ENCODE results near the gene NRIP1.

Gene NRIP1

GRCh38 chr21:14975136-14975919, 89.5 kb downstream of the NRIP1 start:
- H3K36me3 ChIP-seq (ENCODE audit: control insufficient read depth in 4 of 4, insufficient read depth in 4 of 4, low read length in 3 of 4): peaks cover 0 to 34% (median 15%) of the 10 kb centered on the region in 4 experiments
- H3K27me3 ChIP-seq (replicated peaks in 2 of 5; ENCODE audit: control insufficient read depth in 4 of 5, insufficient read depth in 5 of 5, low read length in 4 of 5): no peaks in the 10 kb centered on the region
- H3K4me1 ChIP-seq (ENCODE audit: control extremely low read depth in 1 of 4, control insufficient read depth in 4 of 4, insufficient read depth in 4 of 4, low read length in 3 of 4): peaks cover 0 to 27% (median 5%) of the 10 kb centered on the region in 4 experiments
- CTCF ChIA-PET: interaction anchor here (1.3 kb wide), 1 partner anchor 578 kb away, joined by 5 read pairs; no protein-coding TSS in a partner anchor
- 100% methylated on average over 2 of the region's 6 CpGs for WGBS (ENCODE audit: insufficient coverage)
- POLR2A ChIA-PET: interaction anchor here (0.7 kb wide), 1 partner anchor 224 kb away, joined by 3 read pairs; no protein-coding TSS in a partner anchor
- peaks cover 0 to 3% (median 0%) of the 10 kb centered on the region in 5 experiments for H3K9me3 ChIP-seq (ENCODE audit: control extremely low read depth in 1 of 5, control insufficient read depth in 4 of 5, insufficient read depth in 2 of 5, low read depth in 1 of 5, low read length in 4 of 5)
- H3K4me3 ChIP-seq (ENCODE audit: control insufficient read depth in 1 of 7, extremely low read depth in 1 of 7, insufficient read depth in 4 of 7, low read depth in 2 of 7, low read length in 6 of 7): no peak overlapping the region
- H3K27ac ChIP-seq (ENCODE audit: insufficient read depth in 1 of 2, low read depth in 1 of 2, low read length in 2 of 2, poor library complexity in 1 of 2, severe bottlenecking in 2 of 2): peak overlapping the region in 1 of 2 experiments; percentile 19
- DNase-seq: peak in 1 of 3 donors; percentile 37

GRCh38 chr21:14972678-14973077, 92.1 kb downstream of the NRIP1 start:
- ChIA-PET POLR2A (no interaction called here), CTCF (interaction anchor here (1.3 kb wide), 1 partner anchor 15 kb away, joined by 3 read pairs; no protein-coding TSS in a partner anchor)
- no peak for DNase-seq
- Histone ChIP-seq H3K4me1 (ENCODE audit: control extremely low read depth in 1 of 4, control insufficient read depth in 4 of 4, insufficient read depth in 4 of 4, low read length in 3 of 4) (peaks cover 0 to 13% (median 3%) of the 10 kb centered on the region in 4 experiments), H3K27me3 (replicated peaks in 2 of 5; ENCODE audit: control insufficient read depth in 4 of 5, insufficient read depth in 5 of 5, low read length in 4 of 5) (no peaks in the 10 kb centered on the region), H3K27ac (ENCODE audit: insufficient read depth in 1 of 2, low read depth in 1 of 2, low read length in 2 of 2, poor library complexity in 1 of 2, severe bottlenecking in 2 of 2) (no peak overlapping the region), H3K36me3 (ENCODE audit: control insufficient read depth in 4 of 4, insufficient read depth in 4 of 4, low read length in 3 of 4) (peaks cover 6 to 32% (median 13%) of the 10 kb centered on the region in 4 experiments), H3K9me3 (ENCODE audit: control extremely low read depth in 1 of 5, control insufficient read depth in 4 of 5, insufficient read depth in 2 of 5, low read depth in 1 of 5, low read length in 4 of 5) (no peaks in the 10 kb centered on the region), H3K4me3 (ENCODE audit: control insufficient read depth in 1 of 7, extremely low read depth in 1 of 7, insufficient read depth in 4 of 7, low read depth in 2 of 7, low read length in 6 of 7) (no peak overlapping the region)
- 100% methylated on average over 6 of the region's 6 CpGs for WGBS (ENCODE audit: insufficient coverage)

GRCh38 chr21:14968821-14969220, 96.0 kb downstream of the NRIP1 start:
- Histone ChIP-seq H3K9me3 (ENCODE audit: control extremely low read depth in 1 of 5, control insufficient read depth in 4 of 5, insufficient read depth in 2 of 5, low read depth in 1 of 5, low read length in 4 of 5) (no peaks in the 10 kb centered on the region), H3K36me3 (ENCODE audit: control insufficient read depth in 4 of 4, insufficient read depth in 4 of 4, low read length in 3 of 4) (peaks cover 22 to 49% (median 35%) of the 10 kb centered on the region in 4 experiments), H3K27me3 (replicated peaks in 2 of 5; ENCODE audit: control insufficient read depth in 4 of 5, insufficient read depth in 5 of 5, low read length in 4 of 5) (no peaks in the 10 kb centered on the region), H3K4me1 (ENCODE audit: control extremely low read depth in 1 of 4, control insufficient read depth in 4 of 4, insufficient read depth in 4 of 4, low read length in 3 of 4) (peaks cover 0 to 5% (median under 1%) of the 10 kb centered on the region in 4 experiments), H3K27ac (ENCODE audit: insufficient read depth in 1 of 2, low read depth in 1 of 2, low read length in 2 of 2, poor library complexity in 1 of 2, severe bottlenecking in 2 of 2) (no peak overlapping the region), H3K4me3 (ENCODE audit: control insufficient read depth in 1 of 7, extremely low read depth in 1 of 7, insufficient read depth in 4 of 7, low read depth in 2 of 7, low read length in 6 of 7) (no peak overlapping the region)
- ChIA-PET POLR2A (no interaction called here), CTCF (interaction anchor here (0.8 to 1.4 kb wide), 3 partner anchors 10 to 512 kb away, joined by 3 read pairs; no protein-coding TSS in a partner anchor)
- DNase-seq: peak in 1 of 3 donors; percentile 3
- no CpG with 5 or more reads among the region's 1 CpG for WGBS (ENCODE audit: insufficient coverage)

- 92% methylated on average over 4 of the region's 5 CpGs for WGBS (ENCODE audit: insufficient coverage)
- Histone ChIP-seq H3K9me3 (ENCODE audit: control extremely low read depth in 1 of 5, control insufficient read depth in 4 of 5, insufficient read depth in 2 of 5, low read depth in 1 of 5, low read length in 4 of 5) (no peaks in the 10 kb centered on the region), H3K36me3 (ENCODE audit: control insufficient read depth in 4 of 4, insufficient read depth in 4 of 4, low read length in 3 of 4) (peaks cover 25 to 55% (median 40%) of the 10 kb centered on the region in 4 experiments), H3K27me3 (replicated peaks in 2 of 5; ENCODE audit: control insufficient read depth in 4 of 5, insufficient read depth in 5 of 5, low read length in 4 of 5) (no peaks in the 10 kb centered on the region), H3K4me3 (ENCODE audit: control insufficient read depth in 1 of 7, extremely low read depth in 1 of 7, insufficient read depth in 4 of 7, low read depth in 2 of 7, low read length in 6 of 7) (no peak overlapping the region), H3K4me1 (ENCODE audit: control extremely low read depth in 1 of 4, control insufficient read depth in 4 of 4, insufficient read depth in 4 of 4, low read length in 3 of 4) (peaks cover 0 to 5% (median under 1%) of the 10 kb centered on the region in 4 experiments), H3K27ac (ENCODE audit: insufficient read depth in 1 of 2, low read depth in 1 of 2, low read length in 2 of 2, poor library complexity in 1 of 2, severe bottlenecking in 2 of 2) (no peak overlapping the region)
- DNase-seq: peak in 1 of 3 donors; percentile 5
- POLR2A ChIA-PET: no interaction called here
- CTCF ChIA-PET: interaction anchor here (1.3 to 1.4 kb wide), 2 partner anchors 11 to 625 kb away, joined by 3 to 4 read pairs; no protein-coding TSS in a partner anchor
Observed at GRCh38 chr21:14968029-14968428, 96.8 kb downstream of the NRIP1 start.

- Histone ChIP-seq H3K27ac (ENCODE audit: insufficient read depth in 1 of 2, low read depth in 1 of 2, low read length in 2 of 2, poor library complexity in 1 of 2, severe bottlenecking in 2 of 2) (no peak overlapping the region), H3K9me3 (ENCODE audit: control extremely low read depth in 1 of 5, control insufficient read depth in 4 of 5, insufficient read depth in 2 of 5, low read depth in 1 of 5, low read length in 4 of 5) (no peaks in the 10 kb centered on the region), H3K4me1 (ENCODE audit: control extremely low read depth in 1 of 4, control insufficient read depth in 4 of 4, insufficient read depth in 4 of 4, low read length in 3 of 4) (peaks cover 0 to 5% (median under 1%) of the 10 kb centered on the region in 4 experiments), H3K27me3 (replicated peaks in 2 of 5; ENCODE audit: control insufficient read depth in 4 of 5, insufficient read depth in 5 of 5, low read length in 4 of 5) (no peaks in the 10 kb centered on the region), H3K4me3 (ENCODE audit: control insufficient read depth in 1 of 7, extremely low read depth in 1 of 7, insufficient read depth in 4 of 7, low read depth in 2 of 7, low read length in 6 of 7) (no peak overlapping the region), H3K36me3 (ENCODE audit: control insufficient read depth in 4 of 4, insufficient read depth in 4 of 4, low read length in 3 of 4) (peaks cover 25 to 61% (median 40%) of the 10 kb centered on the region in 4 experiments)
- DNase-seq: peak in 1 of 3 donors; percentile 1
- CTCF ChIA-PET: no interaction called here
- POLR2A ChIA-PET: no interaction called here
- WGBS (ENCODE audit: insufficient coverage): 100% methylated on average over 1 of the region's 6 CpGs
Observed at GRCh38 chr21:14964621-14965020, 100.2 kb downstream of the NRIP1 start.

- peak in 2 of 3 donors; percentile 3 to 8 for DNase-seq
- no peaks in the 10 kb centered on the region for H3K9me3 ChIP-seq (ENCODE audit: control extremely low read depth in 1 of 5, control insufficient read depth in 4 of 5, insufficient read depth in 2 of 5, low read depth in 1 of 5, low read length in 4 of 5)
- H3K36me3 ChIP-seq (ENCODE audit: control insufficient read depth in 4 of 4, insufficient read depth in 4 of 4, low read length in 3 of 4): peaks cover 15 to 44% (median 27%) of the 10 kb centered on the region in 4 experiments
- no peak overlapping the region for H3K4me3 ChIP-seq (ENCODE audit: control insufficient read depth in 1 of 7, extremely low read depth in 1 of 7, insufficient read depth in 4 of 7, low read depth in 2 of 7, low read length in 6 of 7)
- no peaks in the 10 kb centered on the region for H3K27me3 ChIP-seq (replicated peaks in 2 of 5; ENCODE audit: control insufficient read depth in 4 of 5, insufficient read depth in 5 of 5, low read length in 4 of 5)
- WGBS (ENCODE audit: insufficient coverage): 100% methylated on average over 2 of the region's 3 CpGs
- H3K27ac ChIP-seq (ENCODE audit: insufficient read depth in 1 of 2, low read depth in 1 of 2, low read length in 2 of 2, poor library complexity in 1 of 2, severe bottlenecking in 2 of 2): no peak overlapping the region
- POLR2A ChIA-PET: interaction anchor here (0.6 to 1.0 kb wide), 2 partner anchors 11 to 670 kb away, joined by 3 to 4 read pairs; no protein-coding TSS in a partner anchor
- H3K4me1 ChIP-seq (ENCODE audit: control extremely low read depth in 1 of 4, control insufficient read depth in 4 of 4, insufficient read depth in 4 of 4, low read length in 3 of 4): peaks cover 0 to 5% (median under 1%) of the 10 kb centered on the region in 4 experiments
- CTCF ChIA-PET: interaction anchor here (0.6 to 1.2 kb wide), 3 partner anchors 8 to 98 kb away, joined by 3 read pairs; no protein-coding TSS in a partner anchor
Observed at GRCh38 chr21:14962217-14962616, 102.6 kb downstream of the NRIP1 start.

- ChIA-PET POLR2A (no interaction called here), CTCF (no interaction called here)
- H3K9me3 ChIP-seq (ENCODE audit: control extremely low read depth in 1 of 5, control insufficient read depth in 4 of 5, insufficient read depth in 2 of 5, low read depth in 1 of 5, low read length in 4 of 5): no peaks in the 10 kb centered on the region
- H3K27me3 ChIP-seq (replicated peaks in 2 of 5; ENCODE audit: control insufficient read depth in 4 of 5, insufficient read depth in 5 of 5, low read length in 4 of 5): no peaks in the 10 kb centered on the region
- DNase-seq: peak in 2 of 3 donors; percentile 10
- WGBS (ENCODE audit: insufficient coverage): no CpG with 5 or more reads among the region's 3 CpGs
- peaks cover 0 to 5% (median under 1%) of the 10 kb centered on the region in 4 experiments for H3K4me1 ChIP-seq (ENCODE audit: control extremely low read depth in 1 of 4, control insufficient read depth in 4 of 4, insufficient read depth in 4 of 4, low read length in 3 of 4)
- no peak overlapping the region for H3K4me3 ChIP-seq (ENCODE audit: control insufficient read depth in 1 of 7, extremely low read depth in 1 of 7, insufficient read depth in 4 of 7, low read depth in 2 of 7, low read length in 6 of 7)
- H3K36me3 ChIP-seq (ENCODE audit: control insufficient read depth in 4 of 4, insufficient read depth in 4 of 4, low read length in 3 of 4): peaks cover 11 to 37% (median 22%) of the 10 kb centered on the region in 4 experiments
- no peak overlapping the region for H3K27ac ChIP-seq (ENCODE audit: insufficient read depth in 1 of 2, low read depth in 1 of 2, low read length in 2 of 2, poor library complexity in 1 of 2, severe bottlenecking in 2 of 2)
Observed at GRCh38 chr21:14961502-14961901, 103.3 kb downstream of the NRIP1 start.
